Measurements from ENCODE around the gene DIPK2B. TPM values are rescaled to one million over a fixed set of nuclear protein-coding genes. Genes with fewer than 3 reads are reported as not detected.

The DIPK2B gene, protein sequence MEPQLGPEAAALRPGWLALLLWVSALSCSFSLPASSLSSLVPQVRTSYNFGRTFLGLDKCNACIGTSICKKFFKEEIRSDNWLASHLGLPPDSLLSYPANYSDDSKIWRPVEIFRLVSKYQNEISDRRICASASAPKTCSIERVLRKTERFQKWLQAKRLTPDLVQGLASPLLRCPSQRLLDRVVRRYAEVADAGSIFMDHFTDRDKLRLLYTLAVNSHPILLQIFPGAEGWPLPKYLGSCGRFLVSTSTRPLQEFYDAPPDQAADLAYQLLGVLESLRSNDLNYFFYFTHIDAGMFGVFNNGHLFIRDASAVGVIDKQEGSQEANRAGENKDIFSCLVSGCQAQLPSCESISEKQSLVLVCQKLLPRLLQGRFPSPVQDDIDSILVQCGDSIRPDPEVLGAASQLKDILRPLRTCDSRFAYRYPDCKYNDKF
- not detected in 2 replicates for total RNA-seq (2013; cell fraction: nucleolus; rRNA removed)
- total RNA-seq (2014; rRNA removed) (not detected in 2 replicates), total RNA-seq (2014; rRNA removed; fragmentation: Illumina TruSeq; extraction: Trizol) (not detected in 2 replicates), total RNA-seq (2021) (not detected in 2 replicates), polyA plus RNA-seq (2011; rRNA removed) (not detected in 2 replicates), polyA plus RNA-seq (2014; fragmentation: Illumina TruSeq; extraction: Trizol) (not detected in 2 replicates), polyA plus RNA-seq (2014; fragmentation: Nextera tagmentation; extraction: Ambion mirVana) (not detected), polyA plus RNA-seq (2014; rRNA removed) (not detected in 2 replicates), polyA plus RNA-seq (2016; fragmentation: Nextera tagmentation; extraction: Ambion mirVana) (not detected), polyA minus RNA-seq (2011; rRNA and poly(A)+ RNA removed) (not detected in 2 replicates), Bru-seq, nascent RNA (not detected), BruChase-seq, experiment 1, labeled RNA remaining after a 6-hour chase (percentile 2 among the genes with signal in this experiment), BruChase-seq, experiment 2, labeled RNA remaining after a 2-hour chase (not detected)
- polyA plus RNA-seq (2011; ENCODE audit: low read depth), result not detected
- polyA plus RNA-seq (2011; cell fraction: cytosol; rRNA removed), result not detected in 2 replicates
- not detected in 2 replicates for polyA plus RNA-seq (2011; cell fraction: nucleus; rRNA removed)
- not detected in 2 replicates for polyA plus RNA-seq (2012)
- polyA minus RNA-seq (2011; cell fraction: cytosol; rRNA and poly(A)+ RNA removed), result not detected in 2 replicates
- polyA minus RNA-seq (2011; cell fraction: nucleus; rRNA and poly(A)+ RNA removed), result not detected in 2 replicates
- long read RNA-seq, experiment 1, result 0 reads
- long read RNA-seq, experiment 2, result 0 reads

DNA sequence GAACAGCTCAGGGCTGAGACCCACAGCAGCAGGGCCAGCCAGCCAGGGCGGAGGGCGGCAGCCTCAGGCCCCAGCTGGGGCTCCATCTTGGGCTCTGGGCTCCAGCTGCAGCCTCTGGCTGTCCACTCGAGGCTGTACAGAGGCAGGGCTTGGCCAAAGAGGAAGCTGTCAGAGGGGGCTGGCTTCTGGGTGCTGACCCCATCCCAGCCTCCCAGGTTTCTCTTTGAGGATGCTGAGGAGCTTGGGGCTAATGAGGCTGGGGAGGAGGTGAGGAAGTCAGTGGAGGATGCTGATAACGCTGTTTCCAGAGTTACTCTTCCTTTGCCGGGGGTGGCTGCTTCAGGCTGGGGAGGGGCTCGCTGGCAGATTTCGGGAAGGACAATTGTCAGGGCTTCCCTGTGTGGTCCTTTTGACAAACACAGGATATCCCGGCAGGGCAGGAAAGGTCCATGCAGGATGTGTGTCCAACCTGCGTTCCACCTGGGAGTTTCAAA lies at the start of gene DIPK2B:
Gene DIPK2B, minus strand, starts transcription at position 136 of the 494 bp plus-strand sequence. Its CDS starts 50 bp downstream, at position 86.
- in situ Hi-C loops (cut with MboI) (no loop called here), intact Hi-C loops (cut with micrococcal nuclease; ENCODE audit: unreplicated experiment) (no loop called here)
- H3K36me3 ChIP-seq (ENCODE audit: control insufficient read depth in 2 of 2, insufficient read depth in 2 of 2, low read length in 1 of 2), result no peaks in the 10 kb centered on the region
- WGBS (ENCODE audit: insufficient coverage, insufficient replicate concordance, low lambda C conversion rate, missing lambda C conversion rate), result 39% methylated on average over 9 of the region's 9 CpGs
- BruUV-seq (replicated peaks), result no TSS peak
- ChIA-PET SMC1A (ENCODE audit: uncharacterized antibody, unreplicated experiment) (interaction anchor here (2.4 kb wide), 1 partner anchor 10 kb away, joined by 8 read pairs; no protein-coding TSS in a partner anchor), CTCF (interaction anchor here (1.2 kb wide), 1 partner anchor 12 kb away, joined by 3 read pairs; no protein-coding TSS in a partner anchor), POLR2A (no interaction called here), RAD21 (ENCODE audit: unreplicated experiment) (no interaction called here)
- no peaks in the 10 kb centered on the region for H3K79me2 ChIP-seq (ENCODE audit: control insufficient read depth, insufficient read depth, low read length)
- DNase-seq (ENCODE audit: low read depth, low spot score) (no peak), ATAC-seq (no peak), FAIRE-seq (no peak)
- no peaks in the 10 kb centered on the region for H3K4me1 ChIP-seq (ENCODE audit: control insufficient read depth, insufficient read depth, low read length)
- H3K27ac ChIP-seq (ENCODE audit: control insufficient read depth, insufficient read depth), result no peak within 1 kb of the TSS
- H3K4me2 ChIP-seq (ENCODE audit: control insufficient read depth, insufficient read depth), result no peak within 1 kb of the TSS
- H4K20me1 ChIP-seq (ENCODE audit: control insufficient read depth, insufficient read depth), result no peaks in the 10 kb centered on the region
- TF ChIP-seq, protein P1, sequence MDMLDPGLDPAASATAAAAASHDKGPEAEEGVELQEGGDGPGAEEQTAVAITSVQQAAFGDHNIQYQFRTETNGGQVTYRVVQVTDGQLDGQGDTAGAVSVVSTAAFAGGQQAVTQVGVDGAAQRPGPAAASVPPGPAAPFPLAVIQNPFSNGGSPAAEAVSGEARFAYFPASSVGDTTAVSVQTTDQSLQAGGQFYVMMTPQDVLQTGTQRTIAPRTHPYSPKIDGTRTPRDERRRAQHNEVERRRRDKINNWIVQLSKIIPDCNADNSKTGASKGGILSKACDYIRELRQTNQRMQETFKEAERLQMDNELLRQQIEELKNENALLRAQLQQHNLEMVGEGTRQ (IDR thresholded peaks at IDR 0.05; ENCODE audit: borderline replicate concordance, low read depth, low read length), result no peak
- TF ChIP-seq BHLHE40 (IDR thresholded peaks at IDR 0.05; ENCODE audit: borderline replicate concordance in 1 of 2, low read depth in 2 of 2, low read length in 1 of 2), result no peak
- no peak for TF ChIP-seq TBL1XR1 (IDR thresholded peaks at IDR 0.05; ENCODE audit: low read depth, low read length)
- no peak for TF ChIP-seq CBX3 (IDR thresholded peaks at IDR 0.05; ENCODE audit: borderline replicate concordance, low read depth)
- H3K4me3 ChIP-seq, result no peak within 1 kb of the TSS
- no peaks in the 10 kb centered on the region for H3K9me3 ChIP-seq (replicated peaks; ENCODE audit: control insufficient read depth, insufficient read depth, low read length)
- no peak within 1 kb of the TSS for H3K9ac ChIP-seq (ENCODE audit: control insufficient read depth, insufficient read depth, low read length)
- no peak within 1 kb of the TSS for H2AFZ ChIP-seq (ENCODE audit: control insufficient read depth, low read depth, low read length)
- H3K27me3 ChIP-seq (replicated peaks in 1 of 2; ENCODE audit: control insufficient read depth in 2 of 2, insufficient read depth in 2 of 2, low read length in 1 of 2), result no peaks in the 10 kb centered on the region; a peak in 1 of 4 replicates

All from GM12878 (cell line).